Suprapubic skin (tissue), 4 donors: ENCODE data around the gene PDE4D. TPM values are rescaled to one million over a fixed set of nuclear protein-coding genes. Genes with fewer than 3 reads are reported as not detected.

Experiments
- DNase-seq, 2 donors: peaks; one replicate each; pipeline ENCODE4 v3.0.0-alpha.2; 2019; ENCODE audit warnings: low spot score in 2 of 2
- H3K27ac ChIP-seq: fragments of 200-600 bp; sonication (generic); one replicate; pipeline ENCODE4 v1.5.1; 2019
- H3K27me3 ChIP-seq: fragments of 200-600 bp; sonication (generic); one replicate; pipeline ENCODE4 v1.5.1; 2019
- H3K36me3 ChIP-seq: fragments of 200-600 bp; sonication (generic); one replicate; pipeline ENCODE4 v1.5.1; 2019
- H3K4me1 ChIP-seq: fragments of 200-600 bp; sonication (generic); one replicate; pipeline ENCODE4 v1.5.1; 2019
- H3K4me3 ChIP-seq: fragments of 200-600 bp; sonication (generic); one replicate; pipeline ENCODE4 v1.5.1; 2019; ENCODE audit warnings: mild to moderate bottlenecking
- H3K9me3 ChIP-seq: fragments of 200-600 bp; sonication (generic); one replicate; pipeline ENCODE4 v1.5.1; 2019
- CTCF ChIP-seq, 2 donors: fragments of 200-600 bp in 1 of 2; fragments of 450-650 bp in 1 of 2; sonication (generic) in 1 of 2; IDR thresholded peaks; one replicate each; pipeline ENCODE4 v1.5.1; 2016 to 2019; ENCODE audit warnings: antibody characterized with exemption in 2 of 2, mild to moderate bottlenecking in 1 of 2, moderate library complexity in 1 of 2
- EP300 ChIP-seq: sonication (generic); formaldehyde crosslinking; IDR thresholded peaks from one replicate; pipeline ENCODE4 v1.6.1; 2017; ENCODE audit warnings: antibody characterized with exemption
- POLR2A ChIP-seq, 2 donors: fragments of 450-650 bp; IDR thresholded peaks; one replicate each; pipeline ENCODE4 v1.6.1; 2017; ENCODE audit warnings: antibody characterized with exemption in 2 of 2, mild to moderate bottlenecking in 2 of 2, moderate library complexity in 2 of 2
- POLR2AphosphoS5 ChIP-seq, 3 donors: sonication (generic); formaldehyde crosslinking; IDR thresholded peaks; one replicate each; pipeline ENCODE4 v1.6.1; 2017; ENCODE audit warnings: antibody characterized with exemption in 3 of 3
- WGBS: methylation state at CpG from one replicate; pipeline ENCODE4 v1.1.5; 2018; 5-methylcytosine and 5-hydroxymethylcytosine counted together
- total RNA-seq, 4 donors: library from RNA; depleted of rRNA; stranded (reverse); fragments of >200 nt; gene quantifications; one replicate each; pipeline ENCODE4 v1.1.0, GENCODE V29; 2016

Gene PDE4D
- total RNA-seq, 4 donors from 2014 or later, result 26.8 to 57.2 (median 29.9) TPM

GRCh38 chr5:59496524-59497134 is 396.9 kb downstream of the PDE4D start:
- H3K27me3 ChIP-seq, result no peaks in the 10 kb centered on the region
- WGBS, result 94% methylated on average over 17 of the region's 17 CpGs
- no peak overlapping the region for H3K4me3 ChIP-seq
- H3K4me1 ChIP-seq, result no peaks in the 10 kb centered on the region
- TF ChIP-seq POLR2AphosphoS5 (IDR thresholded peaks at IDR 0.05) (no peak), CTCF (IDR thresholded peaks at IDR 0.05) (no peak), POLR2A (IDR thresholded peaks at IDR 0.05) (no peak), EP300 (no peak)
- DNase-seq, result no peak
- no peak overlapping the region for H3K27ac ChIP-seq
- H3K36me3 ChIP-seq, result no peaks in the 10 kb centered on the region
- no peaks in the 10 kb centered on the region for H3K9me3 ChIP-seq

- WGBS, result 96% methylated on average over 1 of the region's 1 CpG
- TF ChIP-seq POLR2A (IDR thresholded peaks at IDR 0.05), result no peak
Observed at GRCh38 chr5:59491945-59492344, 401.6 kb downstream of the PDE4D start.

GRCh38 chr5:59489551-59489950 is 404.0 kb downstream of the PDE4D start:
- no peak for DNase-seq
- no peak overlapping the region for H3K27ac ChIP-seq
- WGBS, result 75% methylated on average over 1 of the region's 1 CpG
- no peaks in the 10 kb centered on the region for H3K9me3 ChIP-seq
- no peak for TF ChIP-seq POLR2AphosphoS5 (IDR thresholded peaks at IDR 0.05)
- TF ChIP-seq CTCF (IDR thresholded peaks at IDR 0.05), result no peak
- no peak for TF ChIP-seq EP300
- no peak for TF ChIP-seq POLR2A (IDR thresholded peaks at IDR 0.05)
- no peaks in the 10 kb centered on the region for H3K4me1 ChIP-seq
- H3K4me3 ChIP-seq, result no peak overlapping the region
- no peaks in the 10 kb centered on the region for H3K36me3 ChIP-seq
- H3K27me3 ChIP-seq, result no peaks in the 10 kb centered on the region

More at GRCh38 chr5:59491945-59492344, 401.6 kb downstream of the PDE4D start:
- no peaks in the 10 kb centered on the region for H3K9me3 ChIP-seq
- no peak for DNase-seq
- H3K4me3 ChIP-seq, result no peak overlapping the region
- H3K27me3 ChIP-seq, result no peaks in the 10 kb centered on the region
- H3K36me3 ChIP-seq, result no peaks in the 10 kb centered on the region
- H3K27ac ChIP-seq, result no peak overlapping the region
- H3K4me1 ChIP-seq, result no peaks in the 10 kb centered on the region

- Histone ChIP-seq H3K9me3 (no peaks in the 10 kb centered on the region), H3K4me3 (no peak overlapping the region), H3K36me3 (no peaks in the 10 kb centered on the region), H3K27me3 (no peaks in the 10 kb centered on the region), H3K27ac (no peak overlapping the region), H3K4me1 (no peaks in the 10 kb centered on the region)
- no peak for TF ChIP-seq CTCF (IDR thresholded peaks at IDR 0.05)
- no peak for DNase-seq
- 82% methylated on average over 7 of the region's 7 CpGs for WGBS
Observed at GRCh38 chr5:59487772-59488729, 405.5 kb downstream of the PDE4D start.

GRCh38 chr5:59487068-59487686 is 406.3 kb downstream of the PDE4D start:
- no peak overlapping the region for H3K27ac ChIP-seq
- no peak for DNase-seq
- no peaks in the 10 kb centered on the region for H3K9me3 ChIP-seq
- H3K27me3 ChIP-seq, result no peaks in the 10 kb centered on the region
- TF ChIP-seq CTCF (IDR thresholded peaks at IDR 0.05) (no peak), POLR2AphosphoS5 (IDR thresholded peaks at IDR 0.05) (no peak), POLR2A (IDR thresholded peaks at IDR 0.05) (no peak)
- no peak overlapping the region for H3K4me3 ChIP-seq
- no peaks in the 10 kb centered on the region for H3K36me3 ChIP-seq
- WGBS, result 87% methylated on average over 5 of the region's 5 CpGs
- H3K4me1 ChIP-seq, result no peaks in the 10 kb centered on the region
